Activated CD8-positive, alpha-beta T cell treated with anti-CD3 and anti-CD28 coated beads, Interleukin-2, amount 10 ng/mL, durations not matched to agents 7 days and 5 days (primary cell): ENCODE measurements around the gene SKAP1. TPM values are rescaled to one million over a fixed set of nuclear protein-coding genes. Genes with fewer than 3 reads are reported as not detected.

ENCODE experiments used
- ATAC-seq: fragments of 150-1000 bp; cut with Tn5 transposase; one replicate; pipeline ENCODE4 v1.10.0; 2021; ENCODE audit warnings: moderate library complexity
- CTCF ChIA-PET: fragments of 350-600 bp; sonication (Branson Sonifier 250); formaldehyde crosslinking; loops from one replicate; lab custom pipeline; 2021; ENCODE audit warnings: antibody characterized with exemption; lab: Charles Lee
- POLR2A ChIA-PET: fragments of 350-600 bp; sonication (Branson Sonifier 250); formaldehyde crosslinking; loops from one replicate; lab custom pipeline; 2021; ENCODE audit warnings: antibody characterized with exemption; lab: Charles Lee
- DNase-seq: peaks from one replicate; pipeline ENCODE4 v3.0.0-alpha.2; 2020
- H3K27ac Mint-ChIP-seq: one replicate; pipeline ENCODE4 v1.8.0; 2021; ENCODE audit warnings: mild to moderate bottlenecking, mixed read lengths
- H3K27me3 Mint-ChIP-seq: one replicate; pipeline ENCODE4 v1.8.0; 2021; ENCODE audit warnings: low read depth, mixed read lengths
- H3K36me3 Mint-ChIP-seq: one replicate; pipeline ENCODE4 v1.8.0; 2021; ENCODE audit warnings: low read depth, mixed read lengths
- H3K4me1 Mint-ChIP-seq: one replicate; pipeline ENCODE4 v1.8.0; 2021; ENCODE audit warnings: low read depth, mixed read lengths
- H3K4me3 Mint-ChIP-seq: one replicate; pipeline ENCODE4 v1.8.0; 2021; ENCODE audit warnings: mild to moderate bottlenecking, mixed read lengths
- H3K9me3 Mint-ChIP-seq: one replicate; pipeline ENCODE4 v1.8.0; 2022; ENCODE audit warnings: mixed read lengths; ENCODE audit not compliant: insufficient read depth
- total RNA-seq, 2 experiments: library from RNA; stranded (reverse); gene quantifications; one replicate each; pipeline ENCODE4 v1.2.3, GENCODE V29; 2021

SKAP1 gene
- total RNA-seq, 2 experiments from 2014 or later, result 93.8 to 94.1 TPM

DNA sequence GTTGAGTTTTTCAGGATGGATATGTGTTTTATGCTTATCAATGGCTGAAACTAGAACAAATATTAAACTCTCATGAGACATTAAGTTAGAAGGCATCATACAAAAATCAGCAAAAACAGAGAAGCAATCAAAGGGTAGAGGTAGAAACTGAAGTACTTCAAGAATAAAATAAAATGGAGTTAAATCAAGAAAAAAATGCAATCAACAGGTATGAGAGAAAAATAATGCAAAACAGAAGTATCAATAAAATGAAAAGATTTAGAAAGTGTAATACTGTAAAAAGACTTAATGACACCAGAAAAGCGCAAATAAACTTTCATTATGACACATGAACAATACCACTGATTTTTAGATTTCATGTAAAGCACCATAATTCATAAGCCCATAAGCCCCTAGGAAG, 112.3 kb downstream of the SKAP1 start:
- H3K27ac Mint-ChIP-seq, result no peak overlapping the region
- ATAC-seq, result no peak
- POLR2A ChIA-PET, result no interaction called here
- no peak for DNase-seq
- peaks cover 3% of the 10 kb centered on the region for H3K4me1 Mint-ChIP-seq
- no peaks in the 10 kb centered on the region for H3K27me3 Mint-ChIP-seq
- no peak overlapping the region for H3K4me3 Mint-ChIP-seq
- CTCF ChIA-PET, result interaction anchor here (1.3 to 2.7 kb wide), 3 partner anchors 9 to 53 kb away, joined by 3 to 12 read pairs (median 3); no protein-coding TSS in a partner anchor
- H3K36me3 Mint-ChIP-seq, result peaks cover 21% of the 10 kb centered on the region
- H3K9me3 Mint-ChIP-seq, result no peaks in the 10 kb centered on the region

DNA sequence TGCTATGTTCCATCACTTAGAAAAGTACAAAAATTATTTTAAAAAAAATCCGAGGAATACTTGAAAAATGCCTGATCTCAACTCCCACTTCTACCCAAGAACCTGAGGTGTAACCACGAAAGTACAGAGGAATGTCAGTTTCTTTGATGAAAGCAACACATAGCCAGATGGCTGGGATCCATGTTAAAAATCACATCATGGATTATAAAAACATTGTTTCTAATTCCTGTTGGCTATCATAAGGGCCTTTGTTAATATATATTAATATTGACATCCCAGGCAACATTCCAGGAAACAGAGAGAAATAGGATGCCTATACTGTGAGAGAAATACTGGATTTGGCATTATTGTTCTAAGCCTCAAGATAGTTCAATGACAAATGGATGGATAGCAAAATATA, 115.3 kb downstream of the SKAP1 start:
- Mint-ChIP-seq H3K9me3 (no peaks in the 10 kb centered on the region), H3K4me1 (peaks cover 3% of the 10 kb centered on the region), H3K4me3 (no peak overlapping the region), H3K27me3 (no peaks in the 10 kb centered on the region), H3K36me3 (peaks cover 25% of the 10 kb centered on the region), H3K27ac (no peak overlapping the region)
- ChIA-PET CTCF (no interaction called here), POLR2A (no interaction called here)
- DNase-seq (no peak), ATAC-seq (no peak)

DNA sequence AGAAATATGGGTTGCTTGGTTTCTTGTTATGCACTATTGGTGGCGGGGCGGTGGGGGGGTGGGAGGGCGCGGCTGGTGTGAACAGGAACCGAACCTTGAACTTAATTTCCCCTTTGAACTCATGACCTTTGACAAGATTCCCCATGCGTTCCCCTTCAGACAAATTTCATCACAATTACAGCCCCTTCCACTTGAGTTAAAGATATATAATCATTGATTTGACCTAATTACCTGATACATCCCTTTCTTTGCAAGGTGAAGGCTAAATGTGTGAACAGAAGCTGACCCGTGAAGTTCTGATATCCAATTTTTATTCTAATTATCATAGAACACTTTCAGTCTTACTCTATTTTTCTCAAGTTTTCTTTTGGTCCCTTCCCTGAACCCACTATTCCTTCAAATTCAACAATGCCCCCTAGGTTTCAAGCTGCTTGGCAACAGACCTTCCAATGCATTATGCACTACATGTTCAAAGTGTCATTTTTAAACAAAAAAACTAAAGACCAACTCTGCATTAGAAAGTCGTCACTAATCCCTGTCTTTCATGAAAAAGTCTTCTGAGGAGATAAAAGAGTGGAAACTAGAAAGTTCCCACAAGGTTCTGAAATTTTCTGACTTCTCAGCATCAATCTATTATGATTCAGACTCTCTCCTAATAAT, 116.8 kb downstream of the SKAP1 start:
- Mint-ChIP-seq H3K4me3 (no peak overlapping the region), H3K4me1 (peaks cover 3% of the 10 kb centered on the region), H3K36me3 (peaks cover 18% of the 10 kb centered on the region), H3K9me3 (no peaks in the 10 kb centered on the region), H3K27me3 (no peaks in the 10 kb centered on the region), H3K27ac (no peak overlapping the region)
- ATAC-seq (no peak), DNase-seq (no peak)
- CTCF ChIA-PET, result no interaction called here
- POLR2A ChIA-PET, result no interaction called here

DNA sequence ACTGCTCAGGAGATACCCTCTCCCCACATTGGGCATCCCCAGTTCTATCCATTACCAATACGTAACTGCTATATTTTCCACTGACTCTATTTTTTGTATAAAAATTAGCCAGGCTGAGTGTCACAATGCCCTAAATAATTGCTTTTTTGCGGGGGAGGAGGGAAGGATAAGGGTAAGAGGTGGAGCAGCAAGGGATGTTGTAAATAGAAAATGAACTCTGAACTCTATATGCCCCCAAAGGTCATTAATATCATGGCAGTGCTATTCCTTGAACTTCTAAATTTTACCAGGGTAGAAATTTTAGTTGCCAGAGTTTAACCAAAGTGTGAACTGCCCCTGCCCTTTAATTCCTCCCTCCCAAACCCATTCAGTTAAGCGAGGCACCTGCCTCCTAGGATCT, 118.7 kb downstream of the SKAP1 start:
- Mint-ChIP-seq H3K4me3 (no peak overlapping the region), H3K4me1 (peaks cover 5% of the 10 kb centered on the region), H3K9me3 (no peaks in the 10 kb centered on the region), H3K36me3 (peaks cover 12% of the 10 kb centered on the region), H3K27ac (no peak overlapping the region), H3K27me3 (no peaks in the 10 kb centered on the region)
- POLR2A ChIA-PET, result no interaction called here
- DNase-seq (no peak), ATAC-seq (no peak)
- CTCF ChIA-PET, result no interaction called here

DNA sequence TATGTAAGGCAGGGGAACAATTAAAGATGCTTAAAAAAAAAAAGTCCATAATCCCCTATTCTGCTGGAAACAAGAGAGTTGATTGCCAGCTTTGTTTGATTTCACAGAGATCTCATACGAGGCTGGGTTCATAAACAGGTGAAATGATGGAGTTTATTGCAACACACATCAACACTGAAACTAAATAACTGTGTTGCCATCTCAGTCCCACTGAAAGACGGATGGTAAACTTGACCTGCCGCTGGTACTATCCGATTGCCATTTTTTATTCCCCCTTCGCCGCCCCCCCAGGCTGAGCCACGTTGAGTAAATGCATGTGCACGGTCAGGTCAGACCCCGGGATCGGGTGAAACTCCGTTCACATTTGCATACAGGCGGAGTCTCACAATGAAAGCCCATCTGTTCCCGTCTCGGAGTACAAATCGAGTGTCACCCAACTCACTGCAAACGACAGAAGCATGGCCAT, 119.2 kb downstream of the SKAP1 start:
- ATAC-seq, result no peak
- Mint-ChIP-seq H3K4me3 (no peak overlapping the region), H3K27ac (no peak overlapping the region), H3K4me1 (peaks cover 5% of the 10 kb centered on the region), H3K9me3 (no peaks in the 10 kb centered on the region), H3K36me3 (peaks cover 11% of the 10 kb centered on the region), H3K27me3 (no peaks in the 10 kb centered on the region)
- no peak for DNase-seq
- CTCF ChIA-PET, result no interaction called here
- POLR2A ChIA-PET, result no interaction called here

DNA sequence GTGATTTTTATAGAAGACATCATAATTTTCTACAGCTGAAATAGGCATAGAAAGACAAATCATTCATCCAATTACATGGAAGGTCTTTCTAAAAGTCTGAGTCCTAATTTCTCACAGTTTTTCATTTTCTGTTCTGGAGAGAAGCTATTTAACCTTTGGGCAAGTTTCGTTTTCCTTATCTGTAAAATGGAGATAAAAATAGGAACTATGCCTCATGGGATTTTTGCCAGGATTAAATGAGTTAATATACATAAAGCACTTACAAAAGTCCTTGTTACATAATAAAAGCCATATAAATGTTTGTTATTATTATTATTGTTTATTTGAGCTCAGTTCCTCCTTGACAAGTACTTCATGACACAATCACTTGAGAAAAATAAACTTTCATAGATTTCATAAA, 121.4 kb downstream of the SKAP1 start:
- POLR2A ChIA-PET, result interaction anchor here (0.8 kb wide), 1 partner anchor 14 kb away, joined by 3 read pairs; no protein-coding TSS in a partner anchor
- H3K4me1 Mint-ChIP-seq, result peaks cover 4% of the 10 kb centered on the region
- H3K4me3 Mint-ChIP-seq, result no peak overlapping the region
- no peak for DNase-seq
- no peak for ATAC-seq
- peaks cover 14% of the 10 kb centered on the region for H3K36me3 Mint-ChIP-seq
- H3K9me3 Mint-ChIP-seq, result no peaks in the 10 kb centered on the region
- no peak overlapping the region for H3K27ac Mint-ChIP-seq
- CTCF ChIA-PET, result interaction anchor here (0.6 to 3.2 kb wide), 35 partner anchors 8 to 314 kb away, joined by 3 to 32 read pairs (median 4); partner anchors contain the start of gene HOXB5
- H3K27me3 Mint-ChIP-seq, result no peaks in the 10 kb centered on the region

DNA sequence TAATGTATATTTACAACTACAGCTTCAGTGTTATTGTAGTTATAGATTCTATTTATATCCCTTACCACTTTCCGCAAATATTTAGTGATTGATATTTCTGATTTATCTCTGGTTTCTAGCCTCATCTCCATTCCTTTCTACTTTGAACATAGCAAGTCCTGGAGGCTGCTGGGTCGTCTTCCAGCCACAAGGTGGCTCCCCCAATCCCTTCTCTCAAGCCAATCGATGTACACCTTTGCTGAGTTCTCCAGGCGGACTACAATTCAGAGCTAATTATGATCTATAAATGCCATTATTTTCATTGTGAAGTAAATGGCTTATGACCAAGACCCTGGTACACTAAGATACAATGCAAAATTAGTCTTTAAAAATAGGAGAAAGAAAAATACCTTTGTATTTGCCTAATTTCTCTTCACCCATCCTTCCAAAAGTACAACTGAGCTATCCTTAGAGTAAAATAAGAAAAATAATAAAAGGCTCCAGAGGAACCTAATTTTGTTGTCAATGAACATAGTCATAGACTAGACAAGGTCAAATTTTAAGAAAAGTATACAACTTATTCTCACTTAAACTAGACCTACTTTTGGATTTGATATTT, 122.1 kb downstream of the SKAP1 start:
- H3K27ac Mint-ChIP-seq, result no peak overlapping the region
- ChIA-PET CTCF (interaction anchor here (0.6 to 3.2 kb wide), 32 partner anchors 8 to 315 kb away, joined by 3 to 32 read pairs (median 4); partner anchors contain the start of gene HOXB5), POLR2A (interaction anchor here (0.7 to 0.8 kb wide), 2 partner anchors 13 to 573 kb away, joined by 3 to 7 read pairs; no protein-coding TSS in a partner anchor)
- H3K4me3 Mint-ChIP-seq, result no peak overlapping the region
- H3K27me3 Mint-ChIP-seq, result no peaks in the 10 kb centered on the region
- ATAC-seq (peak; percentile 74), DNase-seq (peak; percentile 63)
- no peaks in the 10 kb centered on the region for H3K9me3 Mint-ChIP-seq
- peaks cover 10% of the 10 kb centered on the region for H3K36me3 Mint-ChIP-seq
- peaks cover 2% of the 10 kb centered on the region for H3K4me1 Mint-ChIP-seq

DNA sequence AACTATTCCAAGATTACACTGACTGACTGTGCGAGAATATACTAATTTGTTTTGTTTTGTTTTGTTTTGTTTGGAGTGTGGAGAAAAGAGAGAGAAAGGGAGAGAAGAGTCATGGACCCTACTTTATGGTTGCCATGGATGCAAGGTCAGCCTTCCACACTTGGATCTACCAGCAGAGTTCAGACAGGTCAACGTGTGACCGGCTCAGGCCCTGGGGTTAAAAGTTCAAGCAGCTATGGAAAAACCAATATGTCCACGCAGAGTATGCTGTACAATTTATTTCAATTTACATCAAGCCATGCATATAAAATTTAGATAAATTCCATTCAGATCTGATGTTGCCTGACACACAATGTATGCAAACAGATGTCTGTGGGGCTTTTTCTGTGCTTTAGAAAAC, 122.8 kb downstream of the SKAP1 start:
- Mint-ChIP-seq H3K36me3 (peaks cover 10% of the 10 kb centered on the region), H3K27ac (no peak overlapping the region), H3K4me3 (no peak overlapping the region), H3K4me1 (peaks cover 2% of the 10 kb centered on the region), H3K9me3 (no peaks in the 10 kb centered on the region), H3K27me3 (no peaks in the 10 kb centered on the region)
- no peak for ATAC-seq
- ChIA-PET CTCF (interaction anchor here (1.3 to 3.2 kb wide), 11 partner anchors 9 to 315 kb away, joined by 3 to 32 read pairs (median 11); partner anchors contain the start of gene HOXB5), POLR2A (interaction anchor here (0.7 kb wide), 1 partner anchor 572 kb away, joined by 7 read pairs; no protein-coding TSS in a partner anchor)
- DNase-seq, result no peak

DNA sequence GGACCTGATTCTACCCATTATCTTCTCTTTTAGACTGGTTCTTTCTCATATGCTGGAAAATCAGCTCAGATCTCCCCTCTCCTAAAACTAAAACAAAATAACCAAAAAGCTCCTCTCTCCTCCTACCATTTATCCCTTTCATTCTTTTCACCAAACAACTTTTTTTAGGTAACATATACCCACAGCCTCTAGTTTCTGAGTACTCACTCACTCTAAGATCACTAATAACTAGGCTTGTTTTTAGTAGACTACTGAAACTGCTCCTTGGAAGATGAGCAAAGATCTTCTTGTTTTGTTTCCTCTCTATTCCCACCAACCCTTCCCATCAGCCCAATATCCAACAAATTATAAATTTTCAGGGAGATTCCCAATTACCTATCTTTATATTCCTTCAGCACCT, 129.0 kb downstream of the SKAP1 start:
- no peak overlapping the region for H3K27ac Mint-ChIP-seq
- ChIA-PET POLR2A (no interaction called here), CTCF (interaction anchor here (1.3 to 1.5 kb wide), 2 partner anchors 7 to 377 kb away, joined by 4 read pairs; no protein-coding TSS in a partner anchor)
- ATAC-seq (no peak), DNase-seq (no peak)
- no peaks in the 10 kb centered on the region for H3K9me3 Mint-ChIP-seq
- H3K4me3 Mint-ChIP-seq, result no peak overlapping the region
- H3K4me1 Mint-ChIP-seq, result peaks cover 15% of the 10 kb centered on the region
- peaks cover 6% of the 10 kb centered on the region for H3K36me3 Mint-ChIP-seq
- no peaks in the 10 kb centered on the region for H3K27me3 Mint-ChIP-seq

DNA sequence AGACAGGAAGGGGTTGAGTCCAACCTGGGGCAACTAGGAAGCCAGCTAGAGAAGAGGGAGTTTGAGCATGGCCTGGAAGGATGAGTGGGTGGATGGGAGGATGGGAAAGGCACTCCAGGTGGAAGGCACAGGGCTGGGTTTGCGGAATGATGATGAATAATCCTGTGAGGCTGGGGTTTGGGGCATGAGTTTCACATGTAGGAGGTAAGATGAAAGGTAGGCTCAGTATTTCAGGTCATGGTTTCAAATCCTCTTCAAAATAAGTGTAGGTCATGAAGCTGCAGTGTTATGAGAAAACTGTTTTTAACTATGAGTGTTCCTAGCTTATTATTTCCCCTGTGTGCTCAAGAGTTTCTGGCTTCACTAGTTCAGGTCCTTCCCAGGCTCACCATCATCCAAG, 130.3 kb downstream of the SKAP1 start:
- peaks cover 26% of the 10 kb centered on the region for H3K4me1 Mint-ChIP-seq
- ChIA-PET CTCF (interaction anchor here (0.9 to 1.3 kb wide), 2 partner anchors 9 to 37 kb away, joined by 3 to 4 read pairs; no protein-coding TSS in a partner anchor), POLR2A (no interaction called here)
- no peaks in the 10 kb centered on the region for H3K27me3 Mint-ChIP-seq
- no peaks in the 10 kb centered on the region for H3K9me3 Mint-ChIP-seq
- ATAC-seq (no peak), DNase-seq (no peak)
- H3K36me3 Mint-ChIP-seq, result peaks cover 9% of the 10 kb centered on the region
- no peak overlapping the region for H3K4me3 Mint-ChIP-seq
- peak overlapping the region; percentile 22 for H3K27ac Mint-ChIP-seq

DNA sequence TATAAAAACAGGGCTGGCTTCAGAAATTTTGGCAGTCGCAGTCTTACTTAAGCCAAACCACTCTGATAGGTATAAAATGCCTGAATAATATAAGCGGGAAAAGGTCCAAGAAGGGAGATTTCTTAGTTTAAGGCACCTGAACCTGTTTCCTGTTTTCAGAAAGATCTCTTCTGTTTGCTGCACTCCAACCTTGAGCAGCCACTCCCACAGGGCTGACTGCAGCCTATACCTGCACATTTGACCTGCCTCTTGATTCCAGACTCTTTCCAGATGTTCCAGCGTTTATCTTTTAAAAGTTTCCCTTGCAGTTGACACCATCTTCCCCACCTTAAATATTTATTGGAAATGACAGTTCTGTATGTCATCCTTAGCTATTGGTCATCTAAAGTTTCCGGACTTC, 132.2 kb downstream of the SKAP1 start:
- Mint-ChIP-seq H3K27me3 (no peaks in the 10 kb centered on the region), H3K27ac (no peak overlapping the region), H3K4me1 (peaks cover 38% of the 10 kb centered on the region), H3K36me3 (peaks cover 13% of the 10 kb centered on the region), H3K4me3 (no peak overlapping the region), H3K9me3 (no peaks in the 10 kb centered on the region)
- ChIA-PET CTCF (interaction anchor here (1.0 to 2.6 kb wide), 4 partner anchors 10 to 38 kb away, joined by 3 to 14 read pairs (median 5); no protein-coding TSS in a partner anchor), POLR2A (no interaction called here)
- DNase-seq, result no peak
- no peak for ATAC-seq

DNA sequence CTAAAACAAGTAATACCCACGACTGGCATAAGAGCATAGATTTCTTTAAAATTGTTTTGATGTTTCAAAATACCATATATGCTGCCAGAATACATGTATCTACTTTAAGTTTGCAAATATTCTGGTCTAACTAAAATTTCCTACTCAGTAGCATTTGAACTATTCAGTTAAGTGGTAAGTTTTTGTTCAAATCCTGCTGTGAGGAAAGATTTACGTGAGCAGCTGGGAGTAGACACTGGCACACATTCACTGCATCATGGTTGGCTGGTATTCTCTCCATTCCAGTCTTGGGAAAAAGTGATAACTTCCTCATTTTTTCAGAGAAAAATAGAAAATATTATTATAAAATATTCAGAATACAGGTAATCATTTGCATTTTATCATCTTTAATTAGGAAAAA, 133.6 kb downstream of the SKAP1 start:
- ATAC-seq (no peak), DNase-seq (no peak)
- Mint-ChIP-seq H3K27me3 (no peaks in the 10 kb centered on the region), H3K4me1 (peaks cover 38% of the 10 kb centered on the region), H3K36me3 (peaks cover 14% of the 10 kb centered on the region), H3K9me3 (no peaks in the 10 kb centered on the region), H3K4me3 (no peak overlapping the region), H3K27ac (no peak overlapping the region)
- ChIA-PET POLR2A (no interaction called here), CTCF (interaction anchor here (0.7 to 2.4 kb wide), 2 partner anchors 11 to 434 kb away, joined by 3 to 11 read pairs; no protein-coding TSS in a partner anchor)
